ENCODE measurements around the gene MYH7. TPM values are rescaled to one million over a fixed set of nuclear protein-coding genes. Genes with fewer than 3 reads are reported as not detected.
"Not testable (repeated sequence)": the region's sequence is repeated elsewhere in the genome, so short reads cannot be mapped to it uniquely, and the experiment has no call there.

MYH7 gene
- total RNA-seq, 4 donors from 2014 or later: 1,360 to 5,274 (median 3,359) TPM

- no peak for ATAC-seq
- Histone ChIP-seq H3K4me3 (no peak overlapping the region), H3K9me3 (no peaks in the 10 kb centered on the region), H3K27me3 (no peaks in the 10 kb centered on the region), H3K4me1 (no peaks in the 10 kb centered on the region), H3K27ac (no peak overlapping the region), H3K36me3 (no peaks in the 10 kb centered on the region)
- intact Hi-C loops (cut with DNase I; ENCODE audit: low total_unique reads): no loop called here
- in situ Hi-C loops (cut with MboI; ENCODE audit: low sequenced_read_pairs in 4 of 4): loop anchor here in 2 of 4 donors (10.0 kb wide), 1 partner anchor 136 kb away; the partner anchor contains the start of gene PABPN1 (in 2 of the 2)
- no peak for DNase-seq
- no peak for TF ChIP-seq POLR2A (IDR thresholded peaks at IDR 0.05)
- TF ChIP-seq CTCF (IDR thresholded peaks at IDR 0.05 in 4 of 5, conservative IDR thresholded peaks at IDR 0.05 in 1 of 5): no peak
Observed at GRCh38 chr14:23460960-23461359, 25.5 kb upstream of the MYH7 start.

- no peaks in the 10 kb centered on the region for H3K9me3 ChIP-seq
- ATAC-seq (no peak), DNase-seq (no peak)
- no peak overlapping the region for H3K27ac ChIP-seq
- no peak for TF ChIP-seq CTCF (IDR thresholded peaks at IDR 0.05 in 4 of 5, conservative IDR thresholded peaks at IDR 0.05 in 1 of 5)
- TF ChIP-seq POLR2A (IDR thresholded peaks at IDR 0.05): no peak
- no peaks in the 10 kb centered on the region for H3K36me3 ChIP-seq
- no peaks in the 10 kb centered on the region for H3K4me1 ChIP-seq
- H3K27me3 ChIP-seq: no peaks in the 10 kb centered on the region
- intact Hi-C loops (cut with DNase I; ENCODE audit: low total_unique reads) (no loop called here), in situ Hi-C loops (cut with MboI; ENCODE audit: low sequenced_read_pairs in 4 of 4) (no loop called here)
- H3K4me3 ChIP-seq: no peak overlapping the region
Observed at GRCh38 chr14:23457587-23458445, 22.4 kb upstream of the MYH7 start.

GRCh38 chr14:23456883-23457586 lies 21.6 kb upstream of the MYH7 start:
- H3K36me3 ChIP-seq; intact Hi-C loops (cut with DNase I; ENCODE audit: low total_unique reads); H3K4me3 ChIP-seq; DNase-seq; H3K9me3 ChIP-seq; H3K4me1 ChIP-seq; H3K27ac ChIP-seq; H3K27me3 ChIP-seq; in situ Hi-C loops (cut with MboI; ENCODE audit: low sequenced_read_pairs in 4 of 4): not testable (repeated sequence)
- peak in 1 of 2 donors; percentile 19 for ATAC-seq

GRCh38 chr14:23454445-23454856 lies 19.0 kb upstream of the MYH7 start:
- TF ChIP-seq POLR2A (IDR thresholded peaks at IDR 0.05) (no peak), CTCF (IDR thresholded peaks at IDR 0.05 in 4 of 5, conservative IDR thresholded peaks at IDR 0.05 in 1 of 5) (no peak)
- Histone ChIP-seq H3K36me3 (no peaks in the 10 kb centered on the region), H3K9me3 (no peaks in the 10 kb centered on the region), H3K27me3 (no peaks in the 10 kb centered on the region), H3K4me3 (no peak overlapping the region), H3K4me1 (no peaks in the 10 kb centered on the region), H3K27ac (no peak overlapping the region)
- in situ Hi-C loops (cut with MboI; ENCODE audit: low sequenced_read_pairs in 4 of 4) (no loop called here), intact Hi-C loops (cut with DNase I; ENCODE audit: low total_unique reads) (no loop called here)
- DNase-seq (no peak), ATAC-seq (no peak)

GRCh38 chr14:23452237-23452636 lies 16.8 kb upstream of the MYH7 start:
- intact Hi-C loops (cut with DNase I; ENCODE audit: low total_unique reads): no loop called here

More at GRCh38 chr14:23452237-23452636, 16.8 kb upstream of the MYH7 start:
- no peak for ATAC-seq
- no peaks in the 10 kb centered on the region for H3K27me3 ChIP-seq
- H3K36me3 ChIP-seq: no peaks in the 10 kb centered on the region
- no peak for DNase-seq
- no peak for TF ChIP-seq POLR2A (IDR thresholded peaks at IDR 0.05)
- TF ChIP-seq CTCF (IDR thresholded peaks at IDR 0.05 in 4 of 5, conservative IDR thresholded peaks at IDR 0.05 in 1 of 5): no peak
- no peak overlapping the region for H3K4me3 ChIP-seq
- no peaks in the 10 kb centered on the region for H3K9me3 ChIP-seq
- H3K4me1 ChIP-seq: no peaks in the 10 kb centered on the region
- H3K27ac ChIP-seq: no peak overlapping the region
- in situ Hi-C loops (cut with MboI; ENCODE audit: low sequenced_read_pairs in 4 of 4): no loop called here
